NCI-H82 treated with DMSO at 0.1 percent for 48 hours (cell line): ENCODE results near the gene PPP1R37.

Experiments
- DNase-seq: peaks from one replicate; lab custom pipeline; 2025; ENCODE audit not compliant: unreplicated experiment; lab: John Stamatoyannopoulos, UW

PPP1R37 gene, protein sequence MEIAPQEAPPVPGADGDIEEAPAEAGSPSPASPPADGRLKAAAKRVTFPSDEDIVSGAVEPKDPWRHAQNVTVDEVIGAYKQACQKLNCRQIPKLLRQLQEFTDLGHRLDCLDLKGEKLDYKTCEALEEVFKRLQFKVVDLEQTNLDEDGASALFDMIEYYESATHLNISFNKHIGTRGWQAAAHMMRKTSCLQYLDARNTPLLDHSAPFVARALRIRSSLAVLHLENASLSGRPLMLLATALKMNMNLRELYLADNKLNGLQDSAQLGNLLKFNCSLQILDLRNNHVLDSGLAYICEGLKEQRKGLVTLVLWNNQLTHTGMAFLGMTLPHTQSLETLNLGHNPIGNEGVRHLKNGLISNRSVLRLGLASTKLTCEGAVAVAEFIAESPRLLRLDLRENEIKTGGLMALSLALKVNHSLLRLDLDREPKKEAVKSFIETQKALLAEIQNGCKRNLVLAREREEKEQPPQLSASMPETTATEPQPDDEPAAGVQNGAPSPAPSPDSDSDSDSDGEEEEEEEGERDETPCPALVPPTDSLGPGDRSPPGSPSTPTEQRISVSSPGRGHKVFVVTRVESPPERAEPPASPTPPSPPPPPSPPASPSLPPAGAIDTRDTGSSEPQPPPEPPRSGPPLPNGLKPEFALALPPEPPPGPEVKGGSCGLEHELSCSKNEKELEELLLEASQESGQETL

DNA sequence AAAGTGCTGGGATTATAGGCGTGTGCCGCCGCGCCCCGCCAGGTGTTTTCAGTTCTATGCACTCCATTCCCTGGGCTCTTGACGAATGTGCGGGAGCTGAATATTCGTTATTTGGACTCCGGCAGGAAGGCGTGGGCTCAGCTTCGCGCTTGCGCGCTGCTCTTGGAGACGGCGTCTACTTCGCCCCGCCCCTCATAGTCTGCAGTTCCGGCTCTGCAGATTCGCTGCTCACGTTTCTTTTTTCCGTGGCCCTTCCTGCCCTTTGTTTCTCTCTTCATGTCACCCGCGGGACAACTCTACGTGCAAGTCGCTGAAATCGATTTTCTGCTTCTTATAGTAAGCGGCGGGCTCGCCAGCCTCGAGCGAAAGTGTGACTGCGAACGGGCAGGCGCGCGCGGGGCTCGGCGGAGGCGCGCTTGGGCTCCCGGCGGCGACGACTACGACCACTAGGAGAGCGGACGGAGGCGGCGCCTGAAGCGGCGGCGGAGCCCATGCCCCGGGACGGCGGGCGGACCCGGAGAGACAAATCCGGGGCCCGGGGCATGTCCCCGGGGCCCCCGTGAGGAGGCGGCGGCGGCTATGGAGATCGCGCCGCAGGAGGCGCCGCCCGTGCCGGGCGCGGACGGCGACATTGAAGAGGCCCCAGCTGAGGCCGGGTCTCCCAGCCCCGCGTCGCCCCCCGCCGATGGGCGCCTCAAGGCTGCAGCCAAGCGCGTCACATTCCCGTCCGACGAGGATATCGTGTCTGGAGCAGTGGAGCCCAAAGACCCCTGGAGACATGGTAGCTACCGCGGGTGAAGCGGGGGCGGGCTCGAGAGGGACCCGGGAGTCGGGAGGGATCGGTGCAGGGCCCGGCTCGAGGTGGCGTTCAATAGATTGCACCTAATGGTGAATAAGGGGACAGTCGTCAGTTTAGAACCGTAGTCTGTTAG lies at the start of gene PPP1R37:
Gene PPP1R37, plus strand, starts transcription at position 433 of the 932 bp plus-strand sequence. Its CDS starts 147 bp downstream, at position 580.
- peak; percentile 94 for DNase-seq

GRCh38 chr19:45045671-45046353 lies 47.2 kb upstream of the PPP1R37 start:
- DNase-seq: no peak

DNA sequence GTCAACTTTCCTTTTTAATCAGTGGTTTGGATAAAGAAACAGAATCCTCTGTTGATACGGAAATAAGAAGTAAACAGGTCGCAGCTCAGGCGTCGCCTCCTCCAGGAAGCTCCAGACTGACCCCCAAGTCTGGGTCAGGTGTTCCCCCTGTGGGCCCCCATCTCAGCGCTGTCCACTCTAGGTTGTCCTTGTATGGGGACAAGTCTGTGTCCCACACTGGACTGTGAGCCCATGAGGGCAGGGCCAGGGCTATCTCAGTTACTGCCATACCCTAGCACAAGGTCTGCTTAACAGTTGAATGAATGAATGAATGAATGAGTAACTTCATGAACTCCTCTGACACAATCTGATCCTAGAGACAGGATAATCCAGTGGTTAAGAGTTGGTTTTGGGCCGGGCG lies 46.6 kb upstream of the PPP1R37 start:
- DNase-seq: no peak

DNA sequence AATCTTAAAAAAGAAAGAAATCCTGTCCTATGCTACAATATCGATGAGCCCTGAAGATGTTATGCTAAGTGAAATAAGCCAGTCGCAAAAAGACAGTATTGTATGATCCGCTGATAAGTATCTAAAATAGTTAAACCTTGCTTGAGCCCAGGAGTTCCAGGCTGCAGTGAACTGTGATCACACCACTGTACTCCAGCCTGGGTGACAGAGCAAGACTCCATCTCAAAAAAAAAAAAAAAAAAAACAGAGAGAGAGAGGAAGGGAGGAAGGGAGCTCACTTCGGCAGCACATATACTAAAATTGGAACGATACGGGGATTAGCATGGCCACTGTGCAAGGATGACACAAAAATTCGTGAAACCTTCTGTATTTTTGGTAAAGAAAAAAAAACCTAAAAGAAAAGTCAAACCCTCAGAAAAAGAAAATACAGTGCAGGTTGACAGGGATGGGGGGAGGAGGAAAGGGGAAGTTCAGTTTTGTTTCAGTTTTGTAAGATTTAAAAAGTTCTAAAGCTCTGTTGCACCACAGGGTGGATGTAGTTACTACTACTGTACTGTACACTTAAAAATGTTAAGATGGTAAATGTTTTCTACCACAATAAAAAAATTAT lies 45.7 kb upstream of the PPP1R37 start:
- no peak for DNase-seq

- DNase-seq: no peak
These were observed 43.8 kb upstream of the PPP1R37 start for GRCh38 chr19:45049073-45049736.

GRCh38 chr19:45050036-45050435 lies 42.9 kb upstream of the PPP1R37 start:
- no peak for DNase-seq

DNA sequence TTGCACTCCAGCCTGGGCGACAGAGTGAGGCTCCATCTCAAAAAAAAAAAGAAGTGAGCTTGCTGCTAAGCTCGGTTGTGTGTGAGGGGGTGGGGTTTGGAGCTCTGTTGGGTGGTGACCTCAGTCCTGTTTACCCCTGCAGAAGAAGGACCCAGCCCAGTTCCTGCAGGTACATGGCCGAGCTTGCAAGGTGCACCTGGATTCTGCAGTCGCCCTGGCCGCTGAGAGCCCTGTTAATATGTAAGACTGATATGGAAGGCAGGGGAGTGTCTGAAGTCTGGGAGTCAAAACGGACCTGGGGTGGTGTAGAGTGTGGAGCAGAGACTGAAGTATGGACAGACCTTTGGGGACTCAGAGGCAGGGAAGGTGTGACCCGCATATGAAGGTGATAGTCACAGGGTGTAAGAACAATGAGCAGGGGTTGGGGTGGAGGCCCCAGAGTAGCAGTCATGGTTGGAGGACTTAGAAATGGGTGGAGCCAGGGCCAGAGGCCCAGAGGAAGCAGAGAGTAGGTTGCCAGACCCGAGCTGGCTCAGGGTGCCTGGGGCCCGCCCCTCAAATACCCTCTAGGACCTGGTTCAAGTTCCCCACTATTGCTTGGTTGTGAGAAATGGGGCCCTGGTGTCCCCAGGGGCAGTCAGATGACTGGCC lies 40.9 kb upstream of the PPP1R37 start:
- no peak for DNase-seq

- DNase-seq: no peak
These were observed 36.1 kb upstream of the PPP1R37 start for GRCh38 chr19:45056831-45057230.

DNA sequence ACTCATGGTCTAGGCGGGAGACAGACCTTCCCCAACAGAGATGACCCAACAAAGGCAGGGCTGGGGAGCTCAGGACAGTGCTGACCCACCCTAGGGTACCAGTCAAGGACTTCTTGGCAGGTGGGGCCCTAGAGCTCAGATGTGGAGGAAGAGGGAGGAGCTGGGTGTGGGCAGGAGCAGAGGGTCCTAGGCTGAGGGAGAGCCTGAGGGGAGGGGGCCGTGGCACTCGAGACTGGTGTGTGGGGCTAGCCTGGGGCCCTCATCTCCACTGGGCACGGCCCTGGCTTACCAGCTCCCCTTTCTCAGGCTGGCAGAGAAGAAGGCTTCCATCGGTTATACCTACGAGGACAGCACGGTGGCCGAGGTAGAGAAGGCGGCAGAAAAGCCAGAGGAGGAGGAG lies 35.5 kb upstream of the PPP1R37 start:
- DNase-seq: no peak

DNA sequence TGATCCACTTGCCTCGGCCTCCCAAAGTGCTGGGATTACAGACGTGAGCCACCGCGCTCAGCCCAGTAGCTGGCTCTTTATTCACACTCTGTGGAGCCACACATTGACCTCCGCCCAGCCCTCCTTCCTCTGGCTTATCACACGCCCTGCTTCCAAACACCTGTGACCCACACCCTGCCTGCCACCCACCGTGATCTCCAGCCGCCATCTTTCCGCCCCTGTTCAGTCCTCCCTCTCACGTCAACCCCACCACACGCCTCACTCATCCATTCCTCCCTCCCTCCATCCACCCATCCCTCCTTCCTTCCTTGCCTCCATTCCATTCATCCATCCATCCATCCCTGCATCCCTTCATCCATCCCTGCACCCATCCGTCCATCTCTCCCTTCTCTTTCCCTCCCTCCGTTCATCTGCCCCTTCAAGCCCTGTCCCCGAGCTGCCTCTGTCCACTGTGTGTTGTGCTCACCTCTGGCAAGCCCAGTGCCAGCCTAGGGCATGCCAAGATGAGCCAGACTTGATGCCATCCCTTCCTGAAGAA lies 34.3 kb upstream of the PPP1R37 start:
- DNase-seq: no peak

DNA sequence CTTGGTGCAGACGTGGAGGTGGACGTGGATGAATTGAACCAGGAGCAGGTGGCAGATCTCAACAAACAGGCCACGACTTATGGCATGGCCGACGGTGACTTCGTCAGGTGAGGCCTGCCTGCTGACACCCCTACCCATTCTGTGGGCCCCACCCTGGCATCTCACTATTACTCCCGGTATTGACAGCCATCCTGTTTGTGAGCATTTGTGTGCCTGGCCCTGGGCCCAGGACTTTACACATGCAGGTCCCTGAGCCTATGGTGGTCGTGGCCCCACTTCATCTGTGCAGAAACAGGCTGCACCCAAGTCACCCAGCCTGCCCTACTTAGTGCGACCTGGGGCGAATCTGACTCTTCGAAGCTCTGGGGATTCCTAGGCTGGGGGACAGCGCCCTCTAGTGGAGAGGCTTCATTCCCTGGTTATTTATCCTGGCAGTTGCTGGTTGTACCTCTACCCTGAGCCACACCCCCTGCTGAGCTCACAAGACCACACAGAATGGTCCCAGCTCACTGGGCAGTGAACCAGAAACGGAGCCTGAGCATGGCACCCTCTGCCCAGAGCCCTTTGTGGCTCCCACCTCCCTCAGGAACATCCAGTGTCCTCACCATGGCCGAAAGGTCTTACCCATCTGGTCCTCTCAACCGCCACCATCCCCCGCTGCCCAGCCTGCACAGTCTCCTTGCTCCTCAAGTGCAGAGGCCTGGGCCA lies 33.6 kb upstream of the PPP1R37 start:
- DNase-seq: peak; percentile 51

GRCh38 chr19:45061965-45062364 lies 31.0 kb upstream of the PPP1R37 start:
- no peak for DNase-seq

DNA sequence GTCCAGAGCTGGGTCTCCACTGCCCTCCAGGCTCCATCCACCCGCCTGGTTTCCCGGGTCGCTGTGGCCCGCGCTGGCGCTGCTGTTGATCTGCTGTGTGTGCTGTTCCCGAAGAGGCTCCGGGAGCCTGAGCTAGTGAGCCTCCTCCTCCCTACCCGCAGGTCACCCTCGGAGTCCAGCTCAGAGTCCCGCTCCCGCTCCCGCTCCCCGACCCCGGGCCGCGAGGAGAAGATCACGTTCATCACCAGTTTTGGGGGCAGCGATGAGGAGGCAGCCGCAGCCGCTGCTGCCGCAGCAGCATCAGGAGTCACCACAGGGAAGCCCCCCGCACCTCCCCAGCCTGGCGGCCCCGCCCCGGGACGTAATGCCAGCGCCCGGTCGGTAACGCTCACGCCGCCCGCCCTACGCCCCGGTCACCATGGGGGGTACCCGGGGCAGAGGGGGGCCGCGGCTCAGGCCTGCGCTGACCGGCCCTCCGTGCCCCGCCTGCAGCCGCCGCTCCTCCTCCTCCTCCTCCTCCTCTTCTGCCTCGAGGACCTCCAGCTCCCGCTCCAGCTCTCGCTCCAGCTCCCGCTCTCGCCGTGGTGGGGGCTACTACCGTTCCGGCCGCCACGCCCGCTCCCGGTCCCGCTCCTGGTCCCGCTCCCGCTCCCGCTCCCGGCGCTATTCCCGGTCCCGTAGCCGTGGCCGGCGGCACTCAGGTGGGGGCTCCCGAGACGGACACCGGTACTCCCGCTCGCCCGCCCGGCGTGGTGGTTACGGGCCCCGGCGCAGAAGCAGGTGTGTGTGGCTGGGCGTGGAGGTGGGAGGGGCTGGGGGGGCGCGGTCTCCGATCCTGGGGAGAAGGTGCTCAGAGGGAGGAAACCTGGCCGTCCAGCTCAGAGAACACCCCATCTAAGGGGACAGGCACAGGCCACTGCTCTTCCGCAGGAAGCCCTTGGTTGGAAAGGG lies 28.9 kb upstream of the PPP1R37 start:
- no peak for DNase-seq

DNA sequence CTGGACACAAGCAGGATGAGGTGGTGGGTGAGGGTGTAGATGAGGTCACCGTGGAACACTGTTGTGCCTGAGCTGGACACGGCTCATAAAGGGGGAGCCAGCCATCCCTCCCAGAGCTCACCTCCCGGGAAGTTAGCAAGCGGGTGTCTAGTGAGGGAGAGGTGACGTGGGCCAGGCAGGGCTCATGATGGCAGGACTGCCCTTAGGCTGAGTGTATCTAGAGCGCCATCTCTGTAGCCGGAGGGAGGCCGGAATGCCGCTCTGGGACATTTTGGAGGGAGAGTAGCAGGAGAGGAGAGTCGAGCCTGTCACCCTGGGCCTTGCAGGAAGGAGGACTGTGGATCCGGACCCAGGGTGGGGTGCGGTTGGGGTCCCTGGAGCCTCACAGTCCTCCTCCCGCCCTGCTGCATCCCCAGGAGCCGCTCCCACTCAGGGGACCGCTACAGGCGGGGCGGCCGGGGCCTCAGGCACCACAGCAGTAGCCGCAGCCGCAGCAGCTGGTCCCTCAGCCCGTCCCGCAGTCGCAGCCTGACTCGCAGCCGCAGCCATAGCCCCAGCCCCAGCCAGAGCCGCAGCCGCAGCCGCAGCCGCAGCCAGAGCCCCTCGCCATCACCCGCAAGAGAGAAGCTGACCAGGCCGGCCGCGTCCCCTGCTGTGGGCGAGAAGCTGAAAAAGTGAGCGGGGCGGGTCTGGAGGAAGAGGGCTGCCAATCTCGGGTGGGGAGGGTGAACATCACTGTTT lies 25.9 kb upstream of the PPP1R37 start:
- no peak for DNase-seq

GRCh38 chr19:45068041-45068440 lies 24.9 kb upstream of the PPP1R37 start:
- no peak for DNase-seq

DNA sequence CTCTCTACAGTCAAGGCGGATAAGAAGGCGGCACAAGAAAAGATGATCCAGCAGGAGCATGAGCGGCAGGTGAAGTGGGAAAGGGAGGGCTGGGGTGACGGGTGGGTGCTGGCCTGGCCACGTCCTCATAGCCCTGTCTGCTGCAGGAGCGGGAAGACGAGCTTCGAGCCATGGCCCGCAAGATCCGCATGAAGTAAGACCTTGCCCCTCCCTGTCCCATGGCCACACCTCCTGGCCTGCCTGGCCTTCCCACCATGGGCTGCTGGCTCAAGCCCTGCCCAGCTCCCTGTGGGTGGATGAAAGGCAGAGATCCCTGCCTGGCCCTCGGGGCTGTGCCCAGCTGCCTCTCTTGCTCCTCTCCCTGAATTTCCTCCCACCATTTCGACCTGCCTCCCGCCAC lies 23.9 kb upstream of the PPP1R37 start:
- no peak for DNase-seq

DNA sequence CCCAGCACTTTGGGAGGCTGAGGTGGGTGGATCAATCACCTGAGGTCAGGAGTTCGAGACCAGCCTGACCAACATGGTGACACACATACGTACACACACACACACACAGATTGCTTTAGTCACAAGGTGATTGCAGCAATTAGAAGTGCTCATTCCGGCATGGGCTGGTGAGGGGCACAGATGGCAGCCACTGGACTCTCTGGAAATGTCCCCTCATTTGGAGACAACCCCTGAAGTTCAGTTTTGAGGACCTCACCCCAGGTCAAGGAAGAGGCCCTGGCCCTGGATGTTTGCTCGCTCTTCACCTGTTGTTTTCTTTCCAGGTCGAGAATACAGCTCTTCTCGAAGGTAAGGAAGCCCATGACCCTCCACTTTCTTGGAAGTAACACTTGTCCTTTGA lies 22.8 kb upstream of the PPP1R37 start:
- no peak for DNase-seq
